ENCODE measurements around the gene RAD51B.

RAD51B gene

DNA sequence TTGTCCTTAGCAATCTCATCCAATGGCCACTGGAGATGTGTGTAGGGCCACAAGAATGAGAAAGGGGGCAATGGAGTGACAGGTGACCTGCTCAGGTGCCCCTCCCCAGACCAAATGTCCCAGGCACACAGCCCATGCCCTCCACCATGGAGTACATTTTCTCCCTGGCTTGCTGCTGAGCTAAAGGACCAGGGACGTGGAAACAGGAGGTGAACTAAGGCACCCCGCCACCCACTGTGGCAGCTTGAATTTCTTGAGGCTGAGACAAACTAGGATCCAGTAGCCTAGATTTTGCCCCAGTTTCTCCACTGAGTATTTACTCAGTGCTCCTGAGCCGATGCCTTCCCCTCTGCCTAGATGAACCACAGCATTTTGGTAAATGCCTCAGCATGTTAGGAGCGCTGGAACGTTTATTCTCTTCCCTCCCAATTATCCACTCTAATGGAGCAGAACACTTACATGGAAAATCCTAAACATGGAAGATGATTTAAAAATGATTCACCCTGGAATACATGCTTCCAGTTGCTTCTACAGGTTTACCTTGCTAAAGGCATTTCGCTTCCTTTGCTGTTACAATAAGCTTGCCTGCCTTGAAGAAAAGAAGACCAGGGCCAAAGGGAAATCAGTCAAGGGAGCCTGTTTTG lies 775.3 kb downstream of the RAD51B start:
- DNase-seq (ENCODE audit: low read depth): no peak

GRCh38 chr14:68596211-68596610 lies 776.6 kb downstream of the RAD51B start:
- no peak for DNase-seq (ENCODE audit: low read depth)

- no peak for DNase-seq (ENCODE audit: low read depth)
Measured at GRCh38 chr14:68596701-68597100, 777.1 kb downstream of the RAD51B start.

GRCh38 chr14:68598089-68598488 lies 778.5 kb downstream of the RAD51B start:
- DNase-seq (ENCODE audit: low read depth): no peak

GRCh38 chr14:68598621-68599447 lies 779.3 kb downstream of the RAD51B start:
- DNase-seq (ENCODE audit: low read depth): peak; percentile 94

GRCh38 chr14:68599896-68600610 lies 780.5 kb downstream of the RAD51B start:
- DNase-seq (ENCODE audit: low read depth): no peak

DNA sequence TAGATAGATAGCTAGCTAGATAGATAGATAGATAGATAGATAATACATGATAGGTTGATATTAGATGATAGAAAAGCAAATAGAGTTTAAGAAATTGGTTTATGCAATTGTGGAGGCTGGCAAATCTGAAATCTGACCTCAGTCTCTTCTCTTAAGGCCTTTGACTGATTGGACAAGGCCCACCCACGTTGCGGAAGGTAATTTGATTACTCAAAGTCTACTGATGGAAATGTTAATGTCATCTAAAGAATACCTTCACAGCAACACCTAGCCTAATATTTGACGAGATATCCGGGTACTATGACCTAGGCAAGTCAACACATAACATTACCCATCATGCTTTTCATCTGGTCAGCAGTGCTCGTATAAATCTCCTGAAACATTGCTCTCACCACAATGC lies 782.9 kb downstream of the RAD51B start:
- DNase-seq (ENCODE audit: low read depth): no peak

DNA sequence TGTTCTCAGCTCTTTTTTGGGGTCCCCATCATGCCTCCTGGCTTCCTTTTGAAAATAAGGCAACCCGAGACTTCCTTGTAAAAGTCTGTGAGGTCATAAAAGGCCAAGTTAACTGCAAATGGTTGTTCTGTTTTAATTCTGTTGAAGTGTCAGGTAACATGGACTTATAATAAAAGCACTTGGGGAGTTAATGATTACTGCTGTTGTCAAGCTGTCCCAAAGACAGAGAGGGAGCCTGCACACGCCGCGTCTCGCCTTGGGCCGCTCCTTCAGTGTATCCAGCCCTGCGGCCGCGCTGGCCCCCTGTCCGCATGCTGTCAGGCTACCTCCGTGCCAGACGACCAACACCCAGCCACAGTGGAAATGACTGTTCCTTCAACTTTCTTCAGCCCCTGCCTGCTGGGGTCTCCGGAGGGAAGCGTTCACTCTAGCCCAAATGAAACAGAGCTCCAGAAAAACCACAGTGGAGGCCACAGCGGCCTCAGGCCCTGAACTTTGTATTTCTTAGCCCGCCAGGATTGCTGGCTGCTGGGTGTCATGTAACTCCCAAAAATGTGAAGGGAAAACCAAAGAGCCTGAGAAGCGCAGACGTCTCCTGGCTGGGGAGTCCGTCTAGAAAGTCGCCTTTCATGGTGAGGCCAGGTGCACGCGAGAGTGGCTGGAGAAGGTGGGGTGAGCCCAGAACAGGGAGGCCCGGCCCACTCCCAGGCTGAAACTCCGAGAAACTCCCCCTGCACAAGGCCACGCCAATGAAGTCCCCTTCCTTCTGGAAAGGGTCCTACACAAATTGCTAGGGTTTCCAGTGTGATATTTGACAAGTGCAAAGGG lies 784.2 kb downstream of the RAD51B start:
- no peak for DNase-seq (ENCODE audit: low read depth)

- DNase-seq (ENCODE audit: low read depth): no peak
Measured at GRCh38 chr14:68604361-68604730, 784.8 kb downstream of the RAD51B start.

GRCh38 chr14:68604822-68605221 lies 785.2 kb downstream of the RAD51B start:
- DNase-seq (ENCODE audit: low read depth): no peak

- no peak for DNase-seq (ENCODE audit: low read depth)
Measured at GRCh38 chr14:68606176-68606575, 786.6 kb downstream of the RAD51B start.

GRCh38 chr14:68606644-68607043 lies 787.1 kb downstream of the RAD51B start:
- DNase-seq (ENCODE audit: low read depth): no peak

- peak; percentile 77 for DNase-seq (ENCODE audit: low read depth)
Measured at GRCh38 chr14:68607081-68607866, 787.7 kb downstream of the RAD51B start.

DNA sequence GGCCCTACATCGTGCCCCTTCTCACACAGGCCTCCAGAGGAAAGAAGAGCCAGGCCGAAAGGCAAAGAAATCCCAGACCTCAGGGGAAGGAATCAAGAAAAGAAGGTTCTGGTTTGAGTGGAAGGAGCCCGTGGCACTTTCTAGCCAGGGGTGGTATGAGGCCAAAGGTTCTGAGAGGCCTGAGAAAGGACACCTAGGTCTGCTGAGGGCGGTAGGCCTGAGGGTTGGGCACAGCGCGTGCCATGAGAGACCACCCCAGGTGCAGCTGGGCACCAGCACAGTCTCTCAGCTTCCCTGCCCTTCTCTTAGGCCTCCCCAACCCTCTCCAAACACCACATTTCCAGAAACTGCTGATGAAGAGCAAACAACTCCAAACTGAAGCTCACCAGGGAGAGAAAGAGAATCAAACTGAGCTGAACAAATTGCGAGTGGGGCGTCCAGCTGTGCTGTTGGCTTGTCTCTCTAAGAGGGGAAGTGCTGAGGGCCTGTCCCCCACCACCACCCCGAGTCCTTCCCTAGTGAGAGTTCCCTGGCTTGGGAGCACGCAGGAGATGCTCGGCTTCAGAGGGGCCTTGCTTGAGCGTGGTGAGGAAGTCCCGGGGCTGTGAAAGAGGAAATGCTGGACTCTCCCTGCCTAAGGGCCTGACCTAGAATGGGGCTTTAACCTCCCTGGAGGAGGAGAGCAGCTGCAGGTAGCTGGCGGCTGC lies 788.4 kb downstream of the RAD51B start:
- no peak for DNase-seq (ENCODE audit: low read depth)

DNA sequence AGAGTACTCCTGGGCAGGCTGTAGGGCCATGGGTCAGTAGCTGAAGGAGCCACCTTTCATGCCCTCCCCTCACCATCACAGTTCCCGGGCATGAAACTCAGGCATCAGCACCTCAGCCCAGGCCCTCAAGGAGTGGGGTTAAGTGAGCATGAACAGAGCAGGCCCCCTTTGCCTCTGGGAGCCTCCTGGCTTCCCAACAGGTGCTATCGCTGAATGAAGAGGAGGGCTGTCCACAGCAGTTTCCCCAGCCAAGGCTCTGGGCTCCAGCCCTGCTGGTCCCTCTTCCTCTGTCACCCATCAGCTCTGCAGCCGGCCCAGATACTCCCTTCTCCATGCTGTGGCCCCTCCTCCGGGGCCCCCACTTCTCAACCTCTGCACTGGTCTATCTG lies 789.0 kb downstream of the RAD51B start:
- DNase-seq (ENCODE audit: low read depth): no peak

DNA sequence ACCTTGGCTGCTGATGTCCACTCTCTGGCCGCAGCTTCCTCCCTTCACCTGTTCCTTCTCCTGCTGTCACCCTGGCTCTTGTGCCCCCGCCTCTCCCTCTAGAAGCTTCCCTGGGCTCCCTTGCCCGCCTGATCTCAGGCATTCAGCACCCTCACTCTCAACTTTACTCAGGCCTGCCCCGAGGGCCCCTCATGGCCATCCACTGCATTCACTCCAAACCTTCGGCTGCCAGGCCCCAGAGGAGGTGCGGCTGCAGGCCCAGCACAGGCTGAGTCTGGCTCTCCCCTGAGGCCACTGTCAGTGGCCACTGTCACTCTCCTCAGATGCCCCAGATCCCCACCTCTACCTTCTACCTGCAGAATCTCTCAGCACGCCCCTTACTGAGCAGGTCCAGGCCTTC lies 789.4 kb downstream of the RAD51B start:
- no peak for DNase-seq (ENCODE audit: low read depth)

DNA sequence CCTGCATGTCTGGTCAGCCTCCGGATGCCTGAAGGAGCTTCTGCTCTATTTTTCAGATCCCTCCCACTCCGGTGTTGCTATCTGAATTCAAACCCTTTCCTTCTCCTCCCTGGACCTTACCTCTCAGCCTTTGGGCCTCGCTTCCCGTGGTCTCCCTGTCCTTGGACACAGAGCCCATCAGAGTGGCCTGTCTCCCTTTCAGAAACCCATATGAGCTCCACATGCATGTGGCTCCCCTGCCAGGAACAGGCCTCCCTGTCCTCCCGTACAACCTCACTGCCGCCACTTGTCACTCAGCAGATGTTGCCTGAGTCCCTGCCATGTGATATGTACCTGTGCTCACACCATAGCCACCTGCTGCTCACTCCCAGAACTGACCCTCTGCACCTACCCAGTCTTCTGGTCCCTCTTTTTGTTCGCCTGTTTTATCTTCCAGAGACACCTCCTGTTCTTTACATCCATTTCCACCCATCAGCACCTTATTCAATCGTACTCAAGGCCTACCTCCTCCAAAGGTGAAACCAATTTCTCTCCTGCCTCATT lies 790.7 kb downstream of the RAD51B start:
- DNase-seq (ENCODE audit: low read depth): no peak

- no peak for DNase-seq (ENCODE audit: low read depth)
Measured at GRCh38 chr14:68611599-68611998, 792.0 kb downstream of the RAD51B start.

- DNase-seq (ENCODE audit: low read depth): no peak
Measured at GRCh38 chr14:68612049-68612448, 792.5 kb downstream of the RAD51B start.

DNA sequence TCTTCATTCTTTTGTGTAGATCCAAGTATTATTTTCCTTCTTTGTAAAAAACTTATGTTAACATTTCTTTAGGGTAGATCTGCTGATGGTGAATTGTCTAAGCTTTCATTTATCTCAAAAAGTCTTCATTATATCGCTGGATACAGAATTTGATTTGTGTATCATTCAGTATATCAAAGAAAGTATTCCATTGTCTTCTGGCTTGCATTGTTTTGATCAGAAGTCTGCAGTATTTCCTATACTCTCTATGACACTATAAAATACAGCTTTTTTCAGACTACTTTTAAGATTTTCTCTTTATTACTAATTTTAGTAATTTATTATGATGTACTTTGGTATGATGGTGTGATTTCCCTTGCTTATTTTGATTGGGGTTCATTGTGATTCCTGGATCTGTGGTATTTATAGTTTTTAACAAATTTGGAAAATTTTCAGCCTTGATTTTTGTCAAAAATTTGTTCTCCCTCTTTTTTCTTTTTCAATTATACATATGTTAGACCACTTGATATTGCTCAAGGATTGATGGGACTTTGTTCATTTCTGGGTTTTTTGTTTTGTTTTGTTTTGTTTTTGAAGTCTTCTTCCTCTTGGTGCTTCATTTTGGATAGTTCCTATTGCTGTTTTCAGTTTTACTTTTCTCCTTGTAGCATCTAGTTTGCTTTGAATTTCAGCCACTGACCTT lies 796.8 kb downstream of the RAD51B start:
- DNase-seq (ENCODE audit: low read depth): peak; percentile 65

All from amniotic epithelial cell (primary cell).